Stimulated activated CD8-positive, alpha-beta memory T cell treated with anti-CD3 and anti-CD28 coated beads, Interleukin-7, amount 100 ng/mL, for 24 hours (primary cell): ENCODE results near the gene RTKN.
"Not testable (repeated sequence)": the region's sequence is repeated elsewhere in the genome, so short reads cannot be mapped to it uniquely, and the experiment has no call there.

ENCODE experiments used
- DNase-seq: peaks from one replicate; pipeline ENCODE4 v3.0.0-alpha.2; 2020; ENCODE audit warnings: low read depth

The RTKN gene, protein sequence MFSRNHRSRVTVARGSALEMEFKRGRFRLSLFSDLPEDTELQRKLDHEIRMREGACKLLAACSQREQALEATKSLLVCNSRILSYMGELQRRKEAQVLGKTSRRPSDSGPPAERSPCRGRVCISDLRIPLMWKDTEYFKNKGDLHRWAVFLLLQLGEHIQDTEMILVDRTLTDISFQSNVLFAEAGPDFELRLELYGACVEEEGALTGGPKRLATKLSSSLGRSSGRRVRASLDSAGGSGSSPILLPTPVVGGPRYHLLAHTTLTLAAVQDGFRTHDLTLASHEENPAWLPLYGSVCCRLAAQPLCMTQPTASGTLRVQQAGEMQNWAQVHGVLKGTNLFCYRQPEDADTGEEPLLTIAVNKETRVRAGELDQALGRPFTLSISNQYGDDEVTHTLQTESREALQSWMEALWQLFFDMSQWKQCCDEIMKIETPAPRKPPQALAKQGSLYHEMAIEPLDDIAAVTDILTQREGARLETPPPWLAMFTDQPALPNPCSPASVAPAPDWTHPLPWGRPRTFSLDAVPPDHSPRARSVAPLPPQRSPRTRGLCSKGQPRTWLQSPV

DNA sequence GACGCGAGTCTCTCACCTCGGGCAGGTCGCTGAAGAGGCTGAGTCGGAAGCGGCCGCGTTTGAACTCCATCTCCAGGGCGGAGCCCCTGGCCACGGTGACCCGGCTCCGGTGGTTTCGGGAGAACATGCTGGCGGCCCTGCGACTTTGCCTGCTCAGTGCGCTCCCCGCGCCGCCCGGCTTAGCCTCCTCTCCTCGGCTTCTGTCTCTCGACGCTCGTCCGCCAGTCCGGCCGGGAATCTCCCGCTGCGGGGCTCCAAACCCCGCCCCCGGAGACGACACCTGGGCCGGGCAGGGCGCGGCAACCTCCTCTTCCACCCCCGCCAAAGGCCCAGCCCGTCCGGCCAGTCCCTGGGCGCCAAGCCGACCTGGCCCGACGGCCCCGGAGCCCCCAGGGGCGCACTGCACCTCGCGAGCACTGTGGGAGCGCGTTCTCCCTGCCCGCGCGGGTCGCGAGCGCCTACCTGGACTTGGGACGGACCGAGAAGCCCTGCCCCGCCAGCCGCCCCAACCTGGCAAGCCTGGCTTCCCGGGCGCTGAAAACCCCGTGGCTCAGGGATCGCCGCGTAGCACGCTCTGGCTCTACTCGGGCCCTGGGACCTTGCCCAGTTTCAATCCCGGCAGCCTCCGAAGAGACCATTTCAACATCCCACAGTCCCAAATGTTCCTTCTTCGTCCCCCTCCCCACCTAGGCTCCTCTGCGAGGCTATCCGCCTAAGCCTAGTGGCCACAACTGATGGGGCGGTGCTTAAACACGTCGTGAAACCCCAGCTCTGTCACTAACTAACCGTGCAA, at the start of gene RTKN:
Gene RTKN (minus strand): TSS at position 248 of the 793 bp plus-strand sequence. CDS start 121 bp downstream, at position 127.
- no peak for DNase-seq

DNA sequence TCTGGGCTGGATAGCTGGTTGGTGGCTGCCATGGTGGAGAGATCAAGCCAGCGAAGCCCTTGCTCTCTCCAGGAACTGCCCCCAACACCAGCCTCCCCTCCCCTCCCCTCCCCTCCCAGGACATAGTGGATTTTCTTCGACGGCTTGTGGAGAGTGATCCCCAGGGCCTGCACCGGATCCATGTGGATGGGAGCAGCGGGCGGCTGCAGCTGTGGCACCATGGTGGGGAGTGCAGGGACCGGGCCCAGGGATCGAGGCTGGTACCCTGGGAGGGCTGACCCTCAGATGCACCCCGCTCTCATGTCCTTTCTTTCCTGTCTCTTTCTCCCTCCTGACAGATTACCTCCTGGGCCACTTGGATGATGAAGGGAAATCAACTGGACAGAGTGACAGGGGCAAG, 48.2 kb upstream of the RTKN start:
- no peak for DNase-seq

DNA sequence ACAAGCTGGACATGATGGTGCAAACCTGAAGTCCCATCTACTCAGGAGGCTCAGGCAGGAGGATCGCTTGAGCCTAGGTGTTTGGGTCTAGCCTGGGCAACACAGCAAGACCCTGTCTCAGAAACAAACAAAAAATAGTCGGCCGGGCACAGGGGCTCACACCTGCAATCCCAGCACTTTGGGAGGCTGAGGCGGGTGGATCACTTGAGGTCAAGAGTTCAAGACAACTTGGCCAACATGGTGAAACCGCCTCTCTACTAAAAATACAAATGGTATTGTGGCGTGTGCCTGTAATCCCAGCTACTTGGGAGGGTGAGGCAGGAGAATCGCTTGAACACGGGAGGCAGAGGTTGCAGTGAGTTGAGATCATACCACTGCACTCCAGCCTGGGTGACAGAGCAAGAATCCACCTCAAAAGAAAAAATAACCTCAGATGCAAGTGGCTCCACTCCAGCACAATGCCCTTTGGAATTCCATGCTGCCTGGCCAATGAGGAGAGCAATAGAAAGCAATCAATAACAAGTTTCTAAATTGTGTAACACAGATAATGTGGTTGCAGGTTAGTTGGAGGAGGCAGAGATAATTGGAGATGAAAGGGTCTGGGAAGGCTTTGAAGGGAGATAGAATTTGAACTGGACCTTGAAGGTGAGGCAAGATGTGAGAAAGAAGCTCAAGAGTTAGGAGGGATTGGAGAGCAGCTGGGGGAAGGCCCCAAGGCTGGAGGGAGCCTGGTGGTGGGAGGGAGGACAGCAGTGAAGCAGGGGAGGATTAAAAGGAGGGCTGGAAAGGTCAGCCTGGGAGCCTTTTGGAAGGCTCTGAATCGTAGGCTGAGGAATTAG, 47.1 kb upstream of the RTKN start:
- DNase-seq, result no peak

DNA sequence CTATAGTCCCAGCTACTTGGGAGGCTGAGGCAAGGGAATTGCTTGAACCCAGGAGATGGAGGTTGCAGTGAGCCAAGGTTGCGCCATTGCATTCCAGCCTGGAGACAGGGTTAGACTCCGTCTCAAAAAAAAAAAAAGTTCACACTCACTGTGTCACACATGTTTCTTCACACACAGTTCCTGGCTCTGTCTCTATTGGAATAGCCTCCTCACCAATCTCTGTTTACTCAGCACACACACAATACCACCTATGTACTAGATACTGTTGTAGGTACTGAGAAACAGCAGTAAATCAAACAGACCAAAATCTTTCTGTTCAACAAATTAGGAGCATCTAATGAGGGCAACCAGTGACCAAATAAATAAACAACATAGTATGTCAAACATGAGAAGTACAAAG, 44.4 kb upstream of the RTKN start:
- no peak for DNase-seq

DNA sequence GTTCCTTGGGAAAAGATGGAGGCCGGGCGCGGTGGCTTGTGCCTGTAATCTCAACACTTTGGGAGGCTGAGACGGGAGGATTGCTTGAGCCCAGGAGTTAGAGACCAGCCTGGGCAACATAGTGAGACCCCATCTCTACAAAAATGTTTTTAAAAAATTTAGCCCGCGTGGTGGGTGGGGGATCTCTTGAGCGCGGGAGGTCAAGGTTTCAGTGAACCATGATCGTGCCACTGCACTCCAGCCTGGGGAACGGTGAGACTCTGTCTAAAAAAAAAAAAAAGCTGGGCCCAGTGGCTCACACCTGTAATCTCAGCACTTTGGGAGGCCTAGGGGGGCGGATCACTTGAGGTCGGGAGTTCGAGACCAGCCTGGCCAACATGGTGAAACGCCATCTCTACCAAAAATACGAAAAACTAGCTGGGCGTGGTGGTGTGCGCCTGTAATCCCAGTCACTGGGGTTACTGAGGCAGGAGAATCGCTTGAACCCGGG, 42.0 kb upstream of the RTKN start:
- not testable (repeated sequence) for DNase-seq

DNA sequence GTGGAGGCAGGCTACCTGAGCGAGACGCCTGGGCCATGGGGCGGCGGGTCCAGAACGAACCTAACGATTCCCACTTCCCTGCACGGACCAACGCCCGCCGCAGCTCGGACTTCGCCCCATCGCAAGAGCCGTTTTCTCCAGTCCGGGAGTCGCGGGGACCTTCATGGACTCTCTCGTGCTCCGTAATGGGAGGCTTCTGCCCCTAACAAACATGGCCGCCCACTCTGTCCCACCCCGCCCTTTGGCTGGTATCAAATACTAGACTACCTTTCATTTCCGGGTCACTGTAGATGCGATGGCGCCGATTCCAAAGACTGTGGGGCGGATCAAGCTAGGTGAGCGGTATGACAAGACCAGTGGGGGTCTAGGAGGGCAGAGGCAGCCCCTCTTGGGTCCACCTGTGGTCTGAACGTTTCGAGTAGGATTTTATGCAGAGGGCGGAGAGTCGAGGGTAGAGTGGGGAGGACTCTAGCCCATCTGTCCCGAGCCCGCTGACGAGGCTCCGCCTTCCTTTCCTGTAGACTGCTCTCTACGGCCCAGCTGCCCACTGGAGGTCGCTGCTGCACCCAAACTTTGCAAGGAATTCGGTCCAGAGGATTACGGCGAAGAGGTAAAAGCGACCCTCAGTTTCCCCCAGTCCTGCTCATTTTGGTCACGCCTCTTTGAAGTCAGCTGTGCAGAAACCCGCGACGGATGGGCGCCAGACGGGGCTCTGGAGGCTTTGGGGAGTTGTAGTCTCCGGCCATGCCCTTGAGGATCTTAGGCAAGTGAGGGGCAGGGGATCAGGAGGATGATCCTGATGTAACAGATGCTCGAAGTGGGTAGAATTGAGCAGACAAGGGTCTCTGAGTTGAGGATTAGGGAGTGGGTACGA, 41.3 kb upstream of the RTKN start, which contains the start of the genes CCDC142 and TTC31:
Gene CCDC142 (minus strand): TSS at position 198 of the 874 bp plus-strand sequence. CDS start 161 bp downstream, at position 37.
Gene TTC31 (plus strand): TSS at position 281 of the 874 bp plus-strand sequence. CDS start 15 bp downstream, at position 296.
- DNase-seq, result peak; percentile 80

DNA sequence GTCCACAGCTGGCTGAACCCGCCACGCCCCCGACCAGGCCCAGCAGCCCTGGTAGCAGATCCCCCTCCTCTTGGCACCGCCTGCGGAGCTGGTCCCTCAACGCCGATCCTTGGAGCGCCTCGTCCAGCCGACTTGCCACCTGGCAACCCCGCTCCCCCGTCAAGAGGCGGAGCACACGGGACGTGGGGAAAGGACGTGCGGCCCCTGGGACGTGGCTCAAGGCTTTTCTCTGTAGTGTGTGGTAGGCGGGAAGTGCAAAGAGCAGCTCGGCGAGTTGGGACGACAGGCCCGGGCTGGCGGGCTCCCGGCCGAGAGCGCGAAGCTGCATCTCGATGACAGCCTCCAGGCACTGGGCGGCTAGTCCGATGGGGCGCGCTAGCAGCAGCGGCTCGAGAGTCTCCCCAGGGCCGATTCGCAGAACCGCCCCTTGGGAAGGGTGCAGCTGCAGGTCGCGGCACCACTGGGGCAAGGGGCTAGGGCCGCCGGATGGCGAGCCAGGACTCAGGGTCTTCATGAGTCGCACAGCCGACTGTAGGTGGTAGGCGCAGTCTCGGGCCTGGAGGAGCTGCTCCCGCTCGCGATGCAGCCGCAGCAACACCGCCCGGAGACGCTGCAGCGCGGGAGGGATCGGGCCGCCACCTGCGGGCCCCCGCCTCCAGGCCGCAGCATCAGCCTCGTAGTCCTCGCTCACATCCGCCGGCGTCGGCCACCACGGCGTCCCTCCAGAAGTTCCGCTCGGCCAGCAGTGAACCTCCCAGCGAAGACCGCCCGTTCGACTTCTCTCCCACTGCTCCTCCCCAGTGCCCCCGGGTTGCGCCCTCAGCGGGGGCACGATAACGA, 40.4 kb upstream of the RTKN start:
- no peak for DNase-seq

DNA sequence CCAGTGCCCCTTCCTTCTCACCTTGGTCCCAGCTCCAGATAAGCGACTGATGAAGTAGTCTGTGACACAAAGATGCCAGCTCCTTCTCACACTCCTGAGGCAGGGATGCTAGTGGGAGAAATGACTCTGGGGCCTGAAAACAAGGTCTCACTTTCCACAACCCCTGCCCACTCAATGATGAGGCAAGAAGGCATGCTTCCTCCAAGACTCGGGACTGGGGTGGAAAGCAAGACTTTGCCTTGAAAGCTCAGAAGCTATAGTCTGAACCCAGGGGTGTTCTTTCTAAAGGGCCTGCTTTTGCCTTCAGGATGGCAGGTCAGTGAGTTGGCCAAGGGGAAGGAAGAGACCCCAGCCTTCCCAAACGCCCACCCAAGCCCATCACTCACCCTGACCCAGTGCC, 39.7 kb upstream of the RTKN start:
- no peak for DNase-seq

DNA sequence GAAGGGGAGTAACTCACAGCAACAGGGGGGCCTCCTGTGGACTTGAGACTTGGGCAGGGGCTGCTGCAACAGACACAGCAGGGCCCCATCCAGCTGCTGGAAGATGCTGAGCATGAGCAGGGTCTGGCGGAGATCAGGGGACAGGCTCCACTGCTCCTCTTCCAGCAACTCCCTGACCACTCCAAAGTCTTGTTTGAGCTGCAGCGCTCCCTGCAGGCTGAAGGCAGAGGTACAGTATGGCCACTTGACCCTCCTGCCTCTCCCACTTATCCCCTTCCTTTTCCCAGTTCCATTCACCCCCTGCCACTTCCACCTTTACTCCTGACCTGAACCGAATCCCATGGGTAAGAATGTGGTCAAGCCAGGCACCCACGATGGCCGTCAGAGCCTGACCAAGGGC, 33.2 kb upstream of the RTKN start:
- DNase-seq, result no peak

DNA sequence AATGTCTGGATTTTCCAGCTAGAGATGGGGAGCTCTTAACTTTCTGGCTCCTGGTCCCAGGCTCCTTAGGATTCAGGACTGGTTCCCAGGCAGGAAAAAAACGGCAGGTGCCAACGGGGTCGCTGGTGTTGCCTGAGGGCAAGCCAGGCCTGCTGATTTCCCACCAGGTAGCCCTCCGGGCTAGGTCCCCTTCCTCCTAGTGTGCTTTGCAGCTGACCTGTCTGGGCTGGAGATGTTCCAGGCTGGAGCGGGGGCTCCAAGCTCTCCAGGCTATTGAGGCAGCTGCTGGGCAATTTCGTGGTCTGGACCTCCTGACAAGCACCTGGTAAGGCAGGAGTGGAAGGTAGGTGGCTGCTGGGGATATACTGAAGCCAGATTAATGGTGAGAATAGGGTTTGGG, 32.7 kb upstream of the RTKN start:
- no peak for DNase-seq

DNA sequence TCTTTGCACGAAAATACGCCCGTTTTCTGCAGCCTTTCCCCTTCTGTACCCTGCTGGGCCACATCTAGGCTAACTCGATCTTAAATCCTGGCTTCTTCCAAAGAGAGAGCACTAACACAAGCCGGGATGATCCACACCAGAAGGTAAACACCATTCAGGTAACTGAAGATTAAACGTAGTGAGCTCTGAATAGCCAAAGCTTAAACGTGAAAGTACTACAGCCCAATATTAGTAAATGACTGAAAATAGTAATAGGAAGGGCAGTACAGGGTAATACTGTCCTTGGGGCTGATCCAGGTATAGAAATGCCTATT, 31.2 kb upstream of the RTKN start:
- DNase-seq, result no peak

DNA sequence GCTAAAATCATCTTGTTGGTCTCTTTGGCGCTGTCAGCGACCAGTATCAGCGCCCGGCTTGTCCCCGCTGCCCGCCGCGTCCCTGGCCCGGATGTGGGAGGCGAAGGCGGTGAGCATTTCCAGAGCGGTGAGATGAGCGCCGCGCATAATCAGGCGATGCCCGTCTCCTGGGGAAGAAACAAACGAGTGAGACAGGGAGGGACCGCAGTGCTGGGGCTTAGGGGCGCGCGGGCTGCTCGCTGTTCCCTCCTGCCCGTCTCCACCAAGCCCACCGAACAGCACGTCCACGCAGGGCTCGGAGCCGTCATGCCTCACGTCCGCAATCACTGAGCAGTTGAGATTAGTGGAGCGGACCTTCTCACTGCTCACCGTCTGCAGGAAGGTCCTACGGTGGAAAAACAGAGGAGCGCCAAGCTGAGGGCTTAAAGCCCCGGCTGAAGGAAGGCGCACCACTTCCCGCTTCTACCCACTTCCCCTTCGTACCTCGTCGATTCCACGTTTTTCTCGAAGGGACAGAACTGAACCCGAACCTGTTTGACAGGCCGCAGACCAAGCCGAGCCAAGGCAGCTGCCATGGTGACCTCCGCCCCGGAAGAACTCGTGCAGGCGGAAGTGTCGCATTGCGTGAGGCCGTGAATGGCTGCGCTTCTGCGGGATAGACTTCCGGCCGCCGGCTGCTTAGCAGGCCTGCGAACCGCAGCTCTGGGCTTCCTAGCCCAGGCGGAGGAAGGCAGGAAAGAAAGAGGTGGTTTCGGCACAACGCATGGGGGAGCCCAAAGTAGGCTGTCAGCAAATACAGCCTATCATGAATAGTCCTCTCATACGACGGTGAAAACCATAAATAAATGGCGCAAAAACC, 30.6 kb upstream of the RTKN start, which contains the start of gene MRPL53:
Gene MRPL53 (minus strand): TSS at position 595 of the 859 bp plus-strand sequence. CDS start 20 bp downstream, at position 575.
- DNase-seq, result peak; percentile 92

DNA sequence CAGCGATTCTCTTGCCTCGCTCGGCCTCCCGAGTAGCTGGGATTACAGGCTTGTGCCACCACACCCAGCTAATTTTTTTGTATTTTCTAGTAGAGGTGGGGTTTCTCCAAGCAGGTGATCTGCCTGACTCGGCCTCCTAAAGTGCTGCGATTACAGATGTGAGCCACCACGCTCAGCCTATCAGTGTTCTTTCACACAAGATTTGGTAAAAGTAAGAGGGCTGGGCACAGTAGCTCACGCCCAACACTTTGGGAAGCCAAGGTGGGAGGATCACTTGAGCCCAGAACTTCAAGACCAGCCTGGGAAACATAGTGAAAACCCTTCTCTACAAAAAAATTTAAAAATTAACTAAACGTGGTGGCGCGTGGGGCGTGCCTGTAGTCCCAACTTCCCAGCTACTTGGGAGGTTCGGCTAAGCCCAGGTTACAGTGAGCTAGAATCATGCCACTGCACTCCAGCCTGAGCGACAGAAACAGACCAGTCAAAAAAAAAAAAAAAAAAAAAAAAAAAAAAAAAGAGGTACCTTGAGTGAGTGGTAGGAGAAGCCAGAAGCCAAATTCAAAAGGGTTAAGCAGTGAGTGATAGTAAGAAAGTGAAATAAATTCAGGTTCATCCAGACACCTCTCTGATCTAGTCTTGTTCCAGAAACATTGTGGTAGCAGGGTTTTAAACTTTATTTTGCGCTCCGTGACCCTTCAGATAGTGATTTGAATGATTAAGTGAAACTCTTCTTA, 29.8 kb upstream of the RTKN start:
- no peak for DNase-seq

DNA sequence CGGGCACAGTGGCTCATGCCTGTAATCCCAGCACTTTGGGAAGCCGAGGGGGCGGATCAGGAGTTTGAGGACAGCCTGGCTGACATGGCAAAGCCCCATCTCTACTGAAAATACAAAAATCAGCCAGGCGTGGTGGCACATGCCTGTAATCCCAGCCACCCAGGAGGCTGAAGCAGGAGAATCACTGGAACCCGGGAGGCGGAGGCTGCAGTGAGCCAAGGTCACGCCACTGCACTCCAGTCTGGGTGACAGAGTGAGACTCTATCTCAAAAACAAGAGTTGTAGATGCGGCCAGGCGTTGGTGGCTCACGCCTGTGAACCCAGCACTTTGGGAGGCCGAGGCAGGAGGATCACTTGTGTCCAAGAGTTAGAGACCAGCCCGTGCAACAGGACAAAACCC, 29.0 kb upstream of the RTKN start:
- DNase-seq, result not testable (repeated sequence)

DNA sequence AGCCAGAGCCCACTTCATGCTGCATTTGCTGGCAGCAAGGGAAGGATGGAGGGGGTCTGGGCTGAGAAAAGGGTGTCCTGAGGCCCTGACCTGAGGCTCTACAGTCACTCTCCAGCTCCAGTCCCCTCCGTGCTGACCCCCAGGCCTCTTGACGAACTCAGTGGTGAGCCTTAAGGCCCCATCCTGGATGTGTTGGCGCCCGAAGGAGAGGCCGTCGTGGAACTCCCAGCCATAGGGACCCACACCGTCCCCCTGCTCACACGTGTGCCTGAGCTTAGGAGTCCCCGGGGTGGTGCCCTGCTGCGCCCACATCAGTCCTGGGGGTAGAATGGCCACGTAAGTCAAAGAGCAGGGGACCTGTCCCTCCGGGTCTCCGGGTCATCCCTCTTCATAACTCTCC, 22.7 kb upstream of the RTKN start:
- no peak for DNase-seq

DNA sequence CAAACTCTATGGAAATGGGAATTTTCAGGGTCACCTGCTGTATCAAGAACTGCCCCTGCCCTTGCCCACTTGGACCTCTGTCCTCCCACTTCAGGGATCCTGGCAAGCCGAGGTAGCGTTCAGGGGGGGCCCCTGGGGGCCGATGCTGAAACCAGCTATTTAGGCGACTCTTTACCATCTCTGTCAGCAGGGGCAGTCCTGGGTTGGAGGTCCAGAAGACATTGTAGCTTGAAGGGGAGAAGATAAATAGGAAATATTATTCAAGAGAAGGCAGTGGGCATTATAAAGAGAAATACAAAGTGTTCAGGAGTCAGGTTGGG, 21.0 kb upstream of the RTKN start:
- no peak for DNase-seq

DNA sequence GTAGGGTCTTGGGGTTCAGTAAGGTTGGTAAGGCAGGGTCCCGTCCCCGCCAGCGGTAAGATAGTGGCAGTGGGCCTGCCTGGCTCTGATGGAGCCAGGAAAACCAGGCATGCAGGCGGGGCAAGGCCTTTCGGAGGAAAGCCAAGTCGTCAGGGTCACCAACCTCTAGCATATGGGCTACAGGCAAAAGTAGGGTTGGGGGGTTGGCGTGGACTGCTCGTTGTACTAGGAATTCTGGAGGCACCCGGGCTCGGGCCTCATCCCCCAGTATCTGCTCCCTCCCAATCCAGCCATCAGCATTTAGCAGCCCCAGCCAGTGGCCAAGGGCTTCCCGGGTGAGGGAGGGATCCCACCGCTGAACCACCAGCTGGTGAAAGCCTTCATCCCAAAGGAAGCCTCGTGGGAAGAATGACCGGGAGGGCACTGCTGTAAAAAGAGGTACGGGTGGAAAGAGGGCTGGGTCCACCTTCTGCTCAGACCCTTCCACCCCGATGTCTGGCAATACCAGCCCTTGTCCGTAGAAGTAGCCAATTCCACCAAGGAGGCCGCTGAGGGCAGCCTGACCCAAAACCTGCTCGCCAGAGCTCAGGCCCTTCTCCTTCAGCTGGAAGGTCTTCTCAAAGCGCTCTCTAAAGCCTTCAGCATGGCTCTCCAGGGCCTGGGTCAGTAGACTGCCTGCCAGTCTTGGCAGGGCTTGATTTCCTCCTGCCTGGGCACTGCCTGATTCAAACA, 20.5 kb upstream of the RTKN start:
- no peak for DNase-seq
